ENCODE results near the gene ZNF141.
"Not testable (repeated sequence)": the region's sequence is repeated elsewhere in the genome, so short reads cannot be mapped to it uniquely, and the experiment has no call there.

The ZNF141 gene

GRCh38 chr4:337143-337931 is at the start of gene ZNF141:
TSS of gene ZNF141 (plus strand) at chr4:337814. CDS start at chr4:337984, 170 bp downstream.
- peak; percentile 99 for DNase-seq (ENCODE audit: low spot score)

DNA sequence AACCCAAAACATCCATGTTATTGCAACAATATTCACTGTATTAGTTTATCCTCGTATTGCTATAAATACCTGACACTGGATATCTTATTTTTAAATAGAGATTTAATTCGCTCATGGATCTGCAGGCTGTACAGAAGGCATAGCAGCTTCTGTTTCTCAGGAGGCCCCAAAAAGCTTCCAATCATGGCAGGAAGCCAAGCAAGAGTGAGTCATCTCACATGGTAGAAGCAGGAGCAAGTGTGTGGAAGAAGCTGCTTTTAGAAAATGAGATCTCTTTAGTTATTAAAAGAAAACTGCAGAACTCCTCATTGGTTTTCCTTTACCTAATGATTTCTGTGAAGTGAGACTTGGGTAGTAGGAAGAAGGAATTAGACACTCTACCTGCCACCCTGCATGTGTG is 48.7 kb upstream of the ZNF141 start:
- DNase-seq (ENCODE audit: low spot score), result no peak

DNA sequence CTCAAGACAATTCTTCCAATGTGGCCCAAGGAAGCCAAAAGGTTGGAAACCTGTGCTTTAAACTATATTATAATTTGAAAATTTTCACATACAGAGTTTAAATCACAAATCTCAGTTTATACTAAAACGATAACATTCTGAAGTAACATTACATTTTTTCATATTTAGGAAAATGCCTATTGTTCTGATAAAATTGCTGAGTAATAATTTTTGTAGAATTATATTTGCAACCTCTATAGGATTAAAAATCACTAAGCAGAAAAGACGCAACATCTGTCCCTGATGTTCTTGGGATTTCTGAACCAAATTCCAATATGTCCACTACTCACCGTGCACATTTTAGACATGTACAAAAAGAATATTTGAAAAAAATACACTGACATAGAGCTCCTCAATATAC is 42.9 kb upstream of the ZNF141 start:
- no peak for DNase-seq (ENCODE audit: low spot score)

DNA sequence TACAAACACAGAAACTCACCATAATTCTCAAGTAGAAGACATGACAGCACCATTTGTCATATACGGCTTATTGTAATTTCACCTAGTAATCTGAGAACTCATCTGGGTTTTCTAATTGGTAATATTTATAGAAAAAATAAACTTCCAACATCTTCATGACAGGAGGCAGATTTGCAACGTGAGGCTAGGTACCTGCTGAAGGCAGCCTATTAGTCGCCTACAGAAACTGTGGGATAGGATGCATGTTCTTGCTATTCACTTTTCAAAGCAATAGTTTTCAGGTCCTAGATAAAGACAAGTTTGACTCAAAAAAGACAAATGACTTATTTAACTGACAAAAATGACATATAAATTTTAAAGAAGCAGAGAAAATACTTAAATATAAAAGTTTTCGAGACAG is 35.2 kb upstream of the ZNF141 start:
- DNase-seq (ENCODE audit: low spot score), result no peak

GRCh38 chr4:304516-304915 is 33.1 kb upstream of the ZNF141 start:
- DNase-seq (ENCODE audit: low spot score), result not testable (repeated sequence)

DNA sequence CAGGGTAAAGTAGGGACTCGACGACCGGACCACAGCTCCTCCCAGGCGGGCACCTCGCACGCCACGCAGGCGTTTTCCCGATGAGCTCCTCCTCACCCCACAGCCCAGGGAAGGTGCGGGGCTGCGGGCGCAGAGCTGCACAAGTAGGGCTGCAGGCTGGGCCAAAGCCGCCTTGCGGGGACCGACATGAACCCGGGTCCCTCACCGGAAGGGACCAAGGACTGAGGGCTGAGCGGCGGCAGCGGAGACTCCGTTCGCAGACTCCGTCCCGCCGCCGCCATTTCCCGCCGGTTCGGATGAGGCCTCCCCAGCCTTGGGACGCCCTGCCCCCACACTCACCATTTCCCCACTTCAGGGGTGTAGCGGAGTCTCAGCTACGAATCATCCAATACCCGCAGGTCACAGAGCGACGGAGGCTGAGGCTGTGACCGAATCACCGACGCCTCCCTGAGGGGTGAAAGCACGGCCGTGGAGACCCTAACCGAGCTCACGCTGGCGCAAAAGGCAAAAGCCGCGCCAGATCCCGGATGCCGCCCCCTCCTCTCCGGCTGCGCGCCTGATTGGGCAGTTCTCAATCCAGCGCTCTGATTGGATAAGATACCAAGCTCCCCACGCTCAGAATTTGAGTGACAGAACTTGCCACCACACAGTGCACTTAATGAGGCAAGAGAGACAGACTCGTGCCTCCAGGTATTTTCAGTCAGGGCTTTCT is 32.5 kb upstream of the ZNF141 start, which contains the start of gene ZNF732:
Gene ZNF732 (minus strand): TSS at position 506 of the 712 bp plus-strand sequence. CDS start 164 bp downstream, at position 342.
- DNase-seq (ENCODE audit: low spot score), result peak; percentile 33

DNA sequence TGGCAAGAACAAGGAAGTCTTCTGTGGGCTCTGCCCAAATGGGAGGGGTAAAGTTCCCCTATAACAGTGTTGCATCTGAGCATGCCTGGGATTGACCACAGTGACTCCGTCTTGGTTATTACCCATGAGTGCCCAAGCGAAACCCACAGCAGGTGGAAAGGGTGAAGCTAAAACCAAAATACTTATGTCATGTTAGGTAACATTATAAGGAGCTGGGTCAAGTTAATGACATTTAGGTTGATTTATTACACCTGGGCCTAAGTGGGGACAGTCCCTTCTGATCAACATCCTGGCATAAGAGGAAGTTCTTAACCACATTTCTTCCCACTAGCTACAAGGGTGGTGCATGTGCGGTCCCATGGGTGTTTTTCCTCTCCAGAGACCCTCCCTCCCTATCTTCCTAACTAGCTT is 31.1 kb upstream of the ZNF141 start:
- DNase-seq (ENCODE audit: low spot score), result no peak

DNA sequence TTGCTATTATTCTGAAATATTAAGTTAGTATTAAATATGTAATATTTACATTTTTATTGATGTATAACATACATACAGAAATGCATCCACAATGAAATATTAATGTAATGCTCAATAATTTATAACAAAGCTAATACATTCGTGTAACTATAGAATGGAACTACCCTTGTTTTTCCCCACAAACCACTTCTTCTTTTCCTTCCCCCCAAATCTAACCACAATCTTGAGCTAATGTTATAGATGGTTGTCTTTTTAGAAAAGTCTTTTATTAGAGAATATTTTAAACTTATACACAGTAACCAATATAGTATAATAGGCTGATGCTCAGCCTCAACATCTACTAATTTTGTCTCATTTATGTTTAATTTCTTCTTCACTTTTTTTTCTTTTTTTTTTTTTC is 27.8 kb upstream of the ZNF141 start:
- DNase-seq (ENCODE audit: low spot score), result no peak

DNA sequence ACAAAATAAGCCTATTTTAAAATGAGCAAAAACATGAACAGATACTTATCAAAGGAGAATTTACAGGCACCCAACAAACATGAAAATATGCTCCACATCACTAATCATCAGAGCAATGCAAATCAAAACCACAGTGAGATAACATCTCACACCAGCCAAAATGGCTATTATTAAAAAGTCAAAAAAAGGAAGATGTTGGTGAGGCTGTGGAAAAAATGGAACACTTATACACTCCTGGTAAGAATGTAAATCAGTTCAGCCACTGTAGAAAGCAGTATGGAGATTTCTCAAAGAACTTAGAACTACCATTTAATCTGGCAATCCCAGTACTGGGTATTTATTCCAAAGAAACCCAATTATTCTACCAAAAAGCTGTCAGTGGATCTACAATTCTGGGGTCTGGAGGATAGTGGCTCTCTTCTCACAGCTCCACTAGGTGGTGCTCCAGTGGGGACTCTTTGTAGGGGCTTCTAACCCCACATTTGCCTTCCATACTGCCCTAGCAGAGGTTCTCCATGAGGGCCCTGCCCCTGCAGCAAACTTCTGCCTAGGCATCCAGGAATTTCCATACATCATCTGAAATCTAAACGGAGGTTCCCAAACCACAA is 23.2 kb upstream of the ZNF141 start:
- DNase-seq (ENCODE audit: low spot score), result no peak

DNA sequence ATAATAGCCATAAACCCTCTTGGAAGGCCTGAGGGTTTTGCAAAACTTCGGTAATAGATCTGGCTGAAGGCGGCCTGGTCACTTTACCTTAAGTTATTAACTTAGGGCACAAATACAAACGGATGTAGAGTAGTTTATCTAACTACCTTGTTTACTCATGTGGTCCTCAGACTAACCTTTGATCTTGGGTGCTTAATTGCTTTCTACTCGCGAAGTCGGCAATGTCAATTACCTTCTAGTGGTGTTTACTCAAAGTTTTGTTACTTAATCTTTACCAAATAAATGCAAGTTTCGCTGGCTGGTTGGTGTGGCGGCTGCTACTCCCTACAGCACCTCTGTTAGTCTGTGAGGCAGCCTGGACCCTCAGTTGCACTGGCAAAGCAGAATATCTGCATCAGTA is 8.9 kb upstream of the ZNF141 start:
- no peak for DNase-seq (ENCODE audit: low spot score)

DNA sequence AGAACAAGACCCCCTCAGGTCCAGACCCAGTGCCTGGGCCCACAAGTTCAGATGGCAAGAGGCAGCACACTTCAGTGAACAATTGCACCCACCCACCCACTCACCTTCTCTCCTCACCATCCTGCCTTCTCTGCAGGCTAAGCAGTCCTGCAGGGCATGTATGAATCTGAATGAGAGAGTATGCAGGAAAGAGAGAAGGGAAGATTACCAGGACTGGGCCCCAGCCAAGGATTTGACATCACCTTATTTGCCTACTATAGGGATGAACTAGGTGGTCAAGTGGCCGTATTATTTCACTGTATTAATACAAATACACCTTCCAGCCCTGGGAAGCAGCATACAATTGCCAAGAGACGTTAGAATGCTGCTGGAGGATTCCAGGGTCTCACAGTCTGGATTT is 2.1 kb upstream of the ZNF141 start:
- no peak for DNase-seq (ENCODE audit: low spot score)

- DNase-seq (ENCODE audit: low spot score), result peak; percentile 9
Observed at GRCh38 chr4:336099-336892, 1.3 kb upstream of the ZNF141 start.

DNA sequence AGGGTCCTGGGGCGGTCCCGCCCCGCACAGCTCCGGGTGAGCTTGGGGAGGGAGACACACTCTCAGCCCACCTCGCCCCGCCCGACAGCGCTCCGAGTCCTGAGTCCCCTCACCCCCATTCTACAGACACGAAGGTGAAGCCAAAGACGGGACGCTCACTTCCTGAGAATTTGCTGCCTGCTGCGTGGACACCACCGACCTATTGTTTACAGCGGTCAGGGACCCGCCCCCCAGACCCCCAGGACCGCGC is 796 bp upstream of the ZNF141 start:
- DNase-seq (ENCODE audit: low spot score), result no peak

- DNase-seq (ENCODE audit: low spot score), result peak; percentile 37
Observed at GRCh38 chr4:337932-338758, 531 bp downstream of the ZNF141 start.

GRCh38 chr4:338759-339097 is 1.1 kb downstream of the ZNF141 start:
- DNase-seq (ENCODE audit: low spot score), result no peak

DNA sequence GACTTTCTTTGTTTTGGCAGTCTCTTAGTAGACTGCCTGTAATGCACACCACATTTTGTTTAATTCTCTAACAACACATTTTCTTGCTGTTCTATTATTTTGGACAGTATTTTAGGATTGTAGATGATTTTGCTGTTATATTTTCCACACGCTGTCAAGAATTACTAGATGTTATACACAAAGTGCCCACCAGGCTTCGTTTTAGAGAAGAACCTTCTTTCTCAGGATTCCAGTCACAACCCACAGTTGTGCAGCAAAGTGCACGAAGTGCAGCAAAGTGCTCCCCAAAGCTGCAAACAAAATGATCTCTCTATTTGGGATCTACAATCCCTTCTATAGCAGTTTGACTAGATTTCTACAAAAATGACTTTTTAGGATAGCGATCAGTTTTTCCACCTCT is 2.4 kb downstream of the ZNF141 start:
- no peak for DNase-seq (ENCODE audit: low spot score)

DNA sequence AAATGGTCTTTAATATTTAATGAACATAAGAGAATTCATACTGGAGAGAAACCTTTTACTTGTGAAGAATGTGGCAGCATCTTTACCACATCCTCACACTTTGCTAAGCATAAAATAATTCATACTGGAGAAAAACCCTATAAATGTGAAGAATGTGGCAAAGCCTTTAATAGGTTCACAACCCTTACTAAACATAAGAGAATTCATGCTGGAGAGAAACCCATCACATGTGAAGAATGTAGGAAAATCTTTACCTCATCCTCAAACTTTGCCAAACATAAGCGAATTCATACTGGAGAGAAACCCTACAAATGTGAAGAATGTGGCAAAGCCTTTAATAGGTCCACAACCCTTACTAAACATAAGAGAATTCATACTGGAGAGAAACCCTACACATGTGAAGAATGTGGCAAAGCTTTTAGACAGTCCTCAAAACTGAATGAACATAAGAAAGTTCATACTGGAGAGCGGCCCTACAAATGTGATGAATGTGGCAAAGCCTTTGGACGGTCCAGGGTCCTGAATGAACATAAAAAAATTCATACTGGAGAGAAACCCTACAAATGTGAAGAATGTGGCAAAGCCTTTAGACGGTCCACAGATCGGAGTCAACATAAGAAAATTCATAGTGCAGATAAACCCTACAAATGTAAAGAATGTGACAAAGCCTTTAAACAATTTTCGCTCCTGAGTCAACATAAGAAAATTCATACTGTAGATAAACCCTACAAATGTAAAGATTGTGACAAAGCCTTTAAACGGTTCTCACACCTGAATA is 35.6 kb downstream of the ZNF141 start:
- no peak for DNase-seq (ENCODE audit: low spot score)

GRCh38 chr4:374298-375160 is 36.9 kb downstream of the ZNF141 start:
- no peak for DNase-seq (ENCODE audit: low spot score)

- DNase-seq (ENCODE audit: low spot score), result no peak
Observed at GRCh38 chr4:384311-385010, 46.8 kb downstream of the ZNF141 start.
